Activated CD4-positive, alpha-beta memory T cell treated with anti-CD3 and anti-CD28 coated beads, Interleukin-2, amount 10 ng/mL, durations not matched to agents 7 days and 5 days (primary cell): ENCODE results near the gene MS4A18. TPM values are rescaled to one million over a fixed set of nuclear protein-coding genes. Genes with fewer than 3 reads are reported as not detected.
"Not testable (repeated sequence)": the region's sequence is repeated elsewhere in the genome, so short reads cannot be mapped to it uniquely, and the experiment has no call there.

Experiments
- CTCF ChIA-PET: fragments of 350-600 bp; sonication (Branson Sonifier 250); formaldehyde crosslinking; loops from one replicate; lab custom pipeline; 2021; ENCODE audit warnings: antibody characterized with exemption, inconsistent platforms; lab: Charles Lee
- POLR2A ChIA-PET: fragments of 350-600 bp; sonication (Branson Sonifier 250); formaldehyde crosslinking; loops from one replicate; lab custom pipeline; 2021; ENCODE audit warnings: antibody characterized with exemption; lab: Charles Lee
- DNase-seq: peaks from one replicate; pipeline ENCODE4 v3.0.0-alpha.2; 2020
- H3K27ac Mint-ChIP-seq: one replicate; pipeline ENCODE4 v1.8.0; 2021; ENCODE audit warnings: mild to moderate bottlenecking, mixed read lengths
- H3K27me3 Mint-ChIP-seq: one replicate; pipeline ENCODE4 v1.8.0; 2021; ENCODE audit warnings: mixed read lengths
- H3K36me3 Mint-ChIP-seq: one replicate; pipeline ENCODE4 v1.8.0; 2021; ENCODE audit warnings: low read depth, mixed read lengths
- H3K4me1 Mint-ChIP-seq: one replicate; pipeline ENCODE4 v1.8.0; 2021; ENCODE audit warnings: mixed read lengths
- H3K4me3 Mint-ChIP-seq: one replicate; pipeline ENCODE4 v1.8.0; 2021; ENCODE audit warnings: mild to moderate bottlenecking, mixed read lengths
- H3K9me3 Mint-ChIP-seq: one replicate; pipeline ENCODE4 v1.8.0; 2021; ENCODE audit warnings: mixed read lengths
- total RNA-seq, 2 experiments: library from RNA; stranded (reverse); gene quantifications; one replicate each; pipeline ENCODE4 v1.2.3, GENCODE V29; 2021

The MS4A18 gene
- not detected for total RNA-seq

DNA sequence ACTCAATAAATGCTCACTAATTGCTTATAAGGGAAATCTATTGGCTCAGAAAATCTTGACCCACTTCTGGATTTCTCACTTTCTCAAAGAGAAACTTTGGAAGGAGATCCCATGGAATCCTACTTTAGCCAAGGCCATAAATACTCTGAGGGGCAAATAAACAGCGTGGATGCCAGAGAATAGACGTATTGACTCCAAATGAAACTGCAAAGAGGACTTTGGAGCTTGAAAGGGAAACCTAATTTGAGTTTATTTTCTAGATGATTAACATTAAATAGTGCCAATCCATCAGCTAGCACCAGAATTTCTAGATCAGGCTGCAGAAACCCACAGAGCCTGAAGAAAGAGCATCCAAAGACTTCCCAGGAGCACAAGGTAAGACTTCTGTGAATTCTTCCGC lies at the start of gene MS4A18:
TSS of gene MS4A18 (plus strand) at position 301 of the 400 bp plus-strand sequence.
- peaks cover 16% of the 10 kb centered on the region for H3K27me3 Mint-ChIP-seq
- H3K4me3 Mint-ChIP-seq = no peak within 1 kb of the TSS
- H3K36me3 Mint-ChIP-seq = no peaks in the 10 kb centered on the region
- DNase-seq = no peak
- ChIA-PET CTCF (no interaction called here), POLR2A (no interaction called here)
- no peaks in the 10 kb centered on the region for H3K4me1 Mint-ChIP-seq
- no peak within 1 kb of the TSS for H3K27ac Mint-ChIP-seq
- H3K9me3 Mint-ChIP-seq = no peaks in the 10 kb centered on the region

DNA sequence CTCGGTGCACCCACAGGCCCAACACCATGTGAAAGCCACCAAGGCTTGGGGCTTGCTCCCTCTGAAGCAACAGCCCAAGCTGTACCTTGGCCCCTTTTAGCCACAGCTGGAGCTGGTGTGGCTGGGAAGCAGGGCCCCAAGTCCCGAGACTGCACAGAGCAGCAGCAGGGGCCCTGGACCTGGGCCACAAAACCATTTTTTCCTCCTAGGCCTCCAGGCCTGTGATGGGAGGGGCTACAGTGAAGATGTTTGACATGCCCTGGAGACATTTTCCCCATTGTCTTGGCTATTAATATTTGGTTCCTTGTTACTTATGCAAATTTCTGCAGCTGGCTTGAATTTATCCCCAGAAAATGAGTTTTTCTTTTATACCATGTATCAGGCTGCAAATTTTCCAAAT lies 46.3 kb upstream of the MS4A18 start:
- POLR2A ChIA-PET, H3K4me1 Mint-ChIP-seq, H3K4me3 Mint-ChIP-seq, DNase-seq, H3K27ac Mint-ChIP-seq, CTCF ChIA-PET, H3K36me3 Mint-ChIP-seq, H3K27me3 Mint-ChIP-seq: not testable (repeated sequence)
- H3K9me3 Mint-ChIP-seq = peaks cover 18% of the 10 kb centered on the region

DNA sequence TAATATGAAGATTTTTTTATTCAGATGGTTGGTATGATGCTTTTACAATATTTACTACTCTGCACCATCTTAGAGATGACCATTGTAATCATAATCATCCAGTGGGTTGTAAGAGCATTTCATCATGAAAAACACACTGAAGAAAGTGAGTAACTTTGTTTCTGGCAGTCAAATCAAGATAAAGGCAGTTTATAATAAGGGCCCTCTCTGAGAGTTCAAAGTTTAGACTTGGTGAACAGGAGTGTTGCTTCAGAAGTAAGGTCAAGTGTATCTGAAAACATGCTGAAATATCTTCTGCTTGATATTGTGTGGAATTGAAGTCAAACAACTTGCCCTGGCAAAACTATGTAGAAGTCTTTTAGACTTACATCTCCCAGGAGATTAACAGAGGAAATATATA lies 44.6 kb upstream of the MS4A18 start:
- Mint-ChIP-seq H3K27me3 (peaks cover 5% of the 10 kb centered on the region), H3K9me3 (peaks cover 18% of the 10 kb centered on the region), H3K4me3 (no peak overlapping the region), H3K36me3 (peaks cover 3% of the 10 kb centered on the region), H3K27ac (no peak overlapping the region), H3K4me1 (no peaks in the 10 kb centered on the region)
- no peak for DNase-seq
- CTCF ChIA-PET = no interaction called here
- POLR2A ChIA-PET = no interaction called here

DNA sequence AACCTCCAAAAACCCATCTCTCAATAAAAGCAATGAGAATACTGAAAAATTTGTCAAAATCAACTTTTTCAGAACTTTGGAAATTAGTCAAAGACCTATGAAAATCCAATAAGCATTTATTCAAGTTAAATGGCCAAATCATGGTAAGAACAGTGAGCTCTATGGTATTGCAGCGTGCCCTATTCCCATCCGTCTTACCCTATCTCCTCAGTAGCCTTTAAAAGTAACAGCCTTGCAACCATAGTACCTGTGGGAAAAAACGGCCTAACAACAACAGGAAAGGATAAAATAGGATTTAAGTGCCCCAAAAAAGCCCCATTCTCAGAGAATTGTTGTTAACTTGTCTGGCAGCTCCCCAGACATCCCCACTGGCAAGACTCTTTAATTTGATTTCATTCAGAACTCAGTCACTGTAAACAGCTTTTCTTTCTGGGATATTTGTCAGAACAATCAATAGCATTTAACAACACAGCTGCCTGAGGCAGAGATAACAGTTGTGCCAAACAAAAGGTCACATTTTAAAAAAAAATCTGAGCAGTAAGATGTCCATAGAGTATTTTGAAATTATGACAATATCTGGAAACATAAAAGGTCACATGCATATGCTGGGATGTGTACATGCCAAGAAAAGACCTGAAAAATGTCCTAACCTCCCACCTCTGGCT lies 43.9 kb upstream of the MS4A18 start:
- Mint-ChIP-seq H3K36me3 (peaks cover 3% of the 10 kb centered on the region), H3K4me1 (no peaks in the 10 kb centered on the region), H3K27ac (no peak overlapping the region), H3K9me3 (peaks cover 18% of the 10 kb centered on the region), H3K27me3 (peaks cover 5% of the 10 kb centered on the region), H3K4me3 (no peak overlapping the region)
- ChIA-PET CTCF (no interaction called here), POLR2A (no interaction called here)
- DNase-seq = no peak

DNA sequence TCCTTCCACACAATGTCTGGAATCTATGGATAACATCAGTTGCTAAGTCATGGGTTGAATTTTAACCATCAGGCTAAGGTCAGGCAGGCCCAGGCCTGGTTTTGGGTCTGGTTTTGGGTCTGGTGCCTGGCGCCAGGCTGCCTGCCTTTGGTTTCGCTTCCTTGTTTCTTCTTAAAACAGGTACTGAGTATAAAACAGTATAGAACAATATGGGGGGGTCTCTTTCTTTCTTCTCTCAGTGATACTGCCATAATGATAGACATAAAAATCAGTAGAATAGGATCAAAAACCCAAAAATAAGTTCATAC lies 40.0 kb upstream of the MS4A18 start:
- H3K36me3 Mint-ChIP-seq, H3K4me1 Mint-ChIP-seq, POLR2A ChIA-PET, CTCF ChIA-PET, DNase-seq, H3K9me3 Mint-ChIP-seq, H3K4me3 Mint-ChIP-seq, H3K27ac Mint-ChIP-seq, H3K27me3 Mint-ChIP-seq: not testable (repeated sequence)

DNA sequence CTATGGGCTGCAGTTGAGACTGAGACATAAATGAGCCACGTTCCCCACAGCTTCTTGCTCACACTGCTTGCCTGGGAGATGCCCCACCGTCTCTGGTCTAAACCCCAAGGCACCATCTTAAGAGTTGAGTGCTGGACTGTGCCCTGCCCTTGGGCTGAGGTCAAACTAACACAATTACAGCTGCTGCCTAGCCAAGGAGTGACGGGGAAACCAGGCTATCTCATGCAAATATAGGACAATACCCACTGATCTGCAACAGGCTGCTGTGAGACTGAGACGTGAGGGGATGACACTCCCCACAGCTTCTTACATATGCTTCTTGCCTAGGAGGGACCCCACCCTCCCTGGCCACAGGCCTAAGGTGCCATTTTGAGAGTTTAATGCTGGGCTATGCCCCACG lies 32.9 kb upstream of the MS4A18 start:
- Mint-ChIP-seq H3K27ac (no peak overlapping the region), H3K9me3 (no peaks in the 10 kb centered on the region), H3K4me1 (no peaks in the 10 kb centered on the region), H3K4me3 (no peak overlapping the region), H3K36me3 (no peaks in the 10 kb centered on the region), H3K27me3 (peaks cover 5% of the 10 kb centered on the region)
- ChIA-PET CTCF (no interaction called here), POLR2A (no interaction called here)
- no peak for DNase-seq

DNA sequence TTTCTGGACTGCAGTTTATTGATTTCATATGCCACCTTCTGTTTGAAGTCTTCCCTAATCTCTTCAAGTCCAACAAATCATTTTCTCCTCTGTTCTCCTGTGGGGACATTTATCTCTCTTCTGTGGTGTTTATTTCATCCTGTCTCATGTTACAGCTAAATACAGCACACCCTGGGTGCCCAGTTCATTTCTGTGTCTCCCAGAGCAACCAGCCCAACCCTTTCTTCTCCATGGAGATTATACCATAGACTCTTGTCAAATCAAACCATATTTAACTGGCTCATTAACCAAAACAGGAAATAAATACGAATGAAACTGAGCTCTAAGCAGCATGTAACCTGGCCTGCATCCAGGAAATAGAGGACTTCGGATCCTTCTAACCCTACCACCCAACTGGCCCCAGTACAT lies 25.2 kb upstream of the MS4A18 start, which contains the start of gene MS4A8:
TSS of gene MS4A8 (plus strand) at position 329 of the 408 bp plus-strand sequence. CDS start 1,249 bp downstream, outside the sequence.
- POLR2A ChIA-PET = no interaction called here
- peaks cover 12% of the 10 kb centered on the region for H3K27me3 Mint-ChIP-seq
- no peaks in the 10 kb centered on the region for H3K4me1 Mint-ChIP-seq
- CTCF ChIA-PET = no interaction called here
- H3K36me3 Mint-ChIP-seq = no peaks in the 10 kb centered on the region
- H3K9me3 Mint-ChIP-seq = no peaks in the 10 kb centered on the region
- no peak within 1 kb of the TSS for H3K4me3 Mint-ChIP-seq
- no peak for DNase-seq
- H3K27ac Mint-ChIP-seq = no peak within 1 kb of the TSS

DNA sequence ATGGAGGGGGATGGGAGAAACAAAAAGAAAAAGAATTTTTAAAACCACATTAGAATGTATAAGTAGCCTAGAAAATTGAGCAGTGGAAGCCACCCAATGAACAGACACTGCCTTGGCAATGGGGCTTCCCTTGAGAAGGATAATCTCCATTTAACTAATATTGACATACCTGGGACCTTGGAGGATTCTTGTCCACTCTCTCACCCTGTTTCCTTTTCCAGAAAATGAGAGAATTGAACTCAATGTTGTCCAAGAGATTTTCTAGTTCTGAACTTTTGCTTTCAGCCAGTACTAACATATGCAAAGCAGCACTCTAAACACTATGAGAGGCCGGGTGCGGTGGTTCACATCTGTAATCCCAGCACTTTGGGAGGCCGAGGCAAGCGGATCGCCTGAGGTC lies 24.6 kb upstream of the MS4A18 start:
- no peak overlapping the region for H3K4me3 Mint-ChIP-seq
- peaks cover 13% of the 10 kb centered on the region for H3K27me3 Mint-ChIP-seq
- POLR2A ChIA-PET = no interaction called here
- no peaks in the 10 kb centered on the region for H3K36me3 Mint-ChIP-seq
- no peak for DNase-seq
- H3K27ac Mint-ChIP-seq = no peak overlapping the region
- H3K9me3 Mint-ChIP-seq = no peaks in the 10 kb centered on the region
- CTCF ChIA-PET = no interaction called here
- no peaks in the 10 kb centered on the region for H3K4me1 Mint-ChIP-seq

DNA sequence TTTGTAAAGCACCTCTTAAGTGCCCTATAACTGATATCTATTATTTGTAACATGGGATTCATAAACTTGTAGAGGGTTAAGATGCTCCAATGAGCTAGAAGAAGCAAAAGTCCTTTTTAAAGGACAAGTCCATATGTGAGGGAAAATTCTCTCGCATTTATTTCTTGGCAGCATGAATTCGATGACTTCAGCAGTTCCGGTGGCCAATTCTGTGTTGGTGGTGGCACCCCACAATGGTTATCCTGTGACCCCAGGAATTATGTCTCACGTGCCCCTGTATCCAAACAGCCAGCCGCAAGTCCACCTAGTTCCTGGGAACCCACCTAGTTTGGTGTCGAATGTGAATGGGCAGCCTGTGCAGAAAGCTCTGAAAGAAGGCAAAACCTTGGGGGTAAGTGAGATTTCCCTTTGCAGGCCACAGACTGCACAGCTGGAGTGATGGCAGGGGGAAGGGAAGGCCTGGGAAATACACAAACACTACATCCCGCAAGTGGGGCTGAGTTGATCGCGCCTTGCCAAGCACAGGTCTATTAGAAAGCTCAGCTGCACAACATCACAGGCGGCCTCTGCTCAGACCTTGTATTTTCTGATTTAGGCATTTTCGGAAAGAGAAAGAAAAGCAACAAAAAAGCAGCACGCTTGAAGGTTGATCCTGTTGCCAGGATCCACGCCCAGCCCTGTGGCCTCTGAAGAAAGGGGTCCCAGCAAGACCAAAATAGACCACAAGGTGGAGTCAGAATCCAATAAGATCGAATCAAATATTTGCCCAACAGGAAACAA lies 23.6 kb upstream of the MS4A18 start:
- Mint-ChIP-seq H3K36me3 (no peaks in the 10 kb centered on the region), H3K9me3 (no peaks in the 10 kb centered on the region), H3K27me3 (peaks cover 10% of the 10 kb centered on the region), H3K4me1 (no peaks in the 10 kb centered on the region), H3K27ac (no peak overlapping the region), H3K4me3 (no peak overlapping the region)
- CTCF ChIA-PET = interaction anchor here (1.2 to 1.5 kb wide), 2 partner anchors 62 to 77 kb away, joined by 3 to 4 read pairs; no protein-coding TSS in a partner anchor
- POLR2A ChIA-PET = no interaction called here
- no peak for DNase-seq

DNA sequence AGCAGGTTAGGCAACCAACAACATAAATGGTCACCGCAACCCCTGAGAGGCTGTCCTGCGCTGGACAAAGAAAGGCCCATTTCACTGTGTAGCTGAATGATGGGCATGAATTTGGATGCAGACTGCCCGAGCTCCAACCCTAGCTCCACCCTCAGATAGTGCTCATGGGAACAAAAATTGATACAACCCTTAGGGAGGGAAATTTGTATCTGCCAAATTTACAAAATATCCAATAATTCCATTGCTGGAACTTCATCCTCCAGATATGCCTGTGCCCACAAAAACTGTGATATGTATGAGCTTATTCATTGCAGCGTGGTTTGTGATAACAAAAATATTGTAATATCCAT lies 23.1 kb upstream of the MS4A18 start:
- H3K4me3 Mint-ChIP-seq = no peak overlapping the region
- POLR2A ChIA-PET = no interaction called here
- CTCF ChIA-PET = interaction anchor here (1.2 to 1.5 kb wide), 2 partner anchors 61 to 76 kb away, joined by 3 to 4 read pairs; no protein-coding TSS in a partner anchor
- DNase-seq = no peak
- H3K27ac Mint-ChIP-seq = no peak overlapping the region
- no peaks in the 10 kb centered on the region for H3K9me3 Mint-ChIP-seq
- H3K27me3 Mint-ChIP-seq = peaks cover 9% of the 10 kb centered on the region
- no peaks in the 10 kb centered on the region for H3K4me1 Mint-ChIP-seq
- no peaks in the 10 kb centered on the region for H3K36me3 Mint-ChIP-seq

DNA sequence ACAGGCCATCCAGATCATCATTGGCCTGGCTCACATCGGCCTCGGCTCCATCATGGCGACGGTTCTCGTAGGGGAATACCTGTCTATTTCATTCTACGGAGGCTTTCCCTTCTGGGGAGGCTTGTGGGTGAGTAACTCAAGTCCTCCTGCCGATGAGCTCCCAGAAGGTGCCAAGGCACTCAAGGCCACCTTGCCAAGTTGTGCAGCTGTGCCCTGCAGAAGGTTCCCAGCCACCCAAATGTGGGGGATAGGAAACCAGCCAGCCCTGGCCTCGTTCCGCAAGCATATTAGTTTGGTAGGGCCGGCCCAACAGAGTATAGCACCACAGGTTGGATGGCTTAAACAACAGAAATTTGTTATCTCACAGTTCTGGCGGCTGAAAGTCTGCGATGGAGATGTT lies 21.1 kb upstream of the MS4A18 start:
- Mint-ChIP-seq H3K4me3 (no peak overlapping the region), H3K36me3 (no peaks in the 10 kb centered on the region), H3K27ac (no peak overlapping the region), H3K4me1 (no peaks in the 10 kb centered on the region), H3K9me3 (no peaks in the 10 kb centered on the region), H3K27me3 (peaks cover 6% of the 10 kb centered on the region)
- DNase-seq = no peak
- ChIA-PET POLR2A (no interaction called here), CTCF (no interaction called here)

DNA sequence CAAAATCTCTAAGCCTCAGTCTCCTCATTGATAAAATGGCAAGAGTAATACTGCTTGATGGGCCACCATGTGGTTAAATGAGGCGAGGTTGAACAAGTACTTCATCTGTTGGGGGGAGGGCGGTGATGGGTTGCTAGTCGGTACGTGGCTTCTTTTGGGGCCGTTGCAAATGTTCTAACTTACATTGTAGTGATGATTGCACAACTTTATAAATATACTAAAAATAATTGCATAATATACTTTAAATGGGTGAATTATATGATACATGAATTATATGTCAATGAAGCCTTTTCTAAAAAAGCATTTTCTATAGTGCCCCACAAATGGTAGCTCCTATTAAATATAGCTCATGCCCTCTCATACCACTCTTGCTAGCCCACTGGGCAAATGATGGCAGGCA lies 18.6 kb upstream of the MS4A18 start:
- CTCF ChIA-PET = no interaction called here
- H3K4me3 Mint-ChIP-seq = no peak overlapping the region

DNA sequence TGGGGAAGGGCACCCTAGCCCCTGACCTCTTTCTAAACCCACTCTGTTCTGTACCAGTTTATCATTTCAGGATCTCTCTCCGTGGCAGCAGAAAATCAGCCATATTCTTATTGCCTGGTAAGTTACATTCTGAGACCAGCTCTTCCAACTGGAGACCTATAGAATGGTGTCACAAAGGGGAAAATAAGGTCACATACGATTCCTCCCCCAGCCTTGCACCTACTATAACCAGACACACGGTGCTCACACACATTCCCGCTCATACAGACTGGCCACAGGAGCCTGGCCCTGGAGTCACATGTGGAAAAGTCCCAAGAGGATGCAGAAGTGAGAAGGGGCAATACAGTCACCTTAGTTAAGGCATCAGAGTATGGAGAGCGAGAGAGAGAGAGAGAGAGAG lies 17.6 kb upstream of the MS4A18 start:
- H3K27me3 Mint-ChIP-seq = peaks cover 8% of the 10 kb centered on the region
- no peak overlapping the region for H3K27ac Mint-ChIP-seq
- ChIA-PET POLR2A (no interaction called here), CTCF (no interaction called here)
- H3K9me3 Mint-ChIP-seq = no peaks in the 10 kb centered on the region
- H3K36me3 Mint-ChIP-seq = no peaks in the 10 kb centered on the region
- DNase-seq = no peak
- H3K4me1 Mint-ChIP-seq = no peaks in the 10 kb centered on the region
- no peak overlapping the region for H3K4me3 Mint-ChIP-seq

More for the DNA sequence above, 18.6 kb upstream of the MS4A18 start:
- no peak for DNase-seq
- Mint-ChIP-seq H3K4me1 (no peaks in the 10 kb centered on the region), H3K27ac (no peak overlapping the region), H3K9me3 (no peaks in the 10 kb centered on the region), H3K36me3 (no peaks in the 10 kb centered on the region), H3K27me3 (peaks cover 8% of the 10 kb centered on the region)
- POLR2A ChIA-PET = no interaction called here

DNA sequence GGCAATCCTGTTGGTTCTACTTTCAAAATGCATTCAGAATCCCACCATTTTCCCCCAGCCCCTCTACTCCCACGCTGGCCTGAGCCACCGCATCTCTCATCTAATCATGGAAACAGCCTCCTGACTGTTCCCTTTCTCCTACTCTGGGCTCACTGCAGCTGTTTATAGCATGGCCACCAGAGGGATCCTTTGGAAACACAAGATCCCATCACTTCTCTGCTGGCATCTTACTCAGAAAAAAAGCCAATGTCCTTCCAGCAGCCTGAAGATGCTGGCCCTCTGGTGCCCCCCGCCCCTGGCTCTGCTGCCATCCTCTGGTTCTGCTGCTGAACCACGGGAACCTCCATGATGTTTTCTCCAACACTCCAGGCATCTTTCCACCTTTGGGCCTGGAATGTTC lies 14.0 kb upstream of the MS4A18 start:
- no peak for DNase-seq
- CTCF ChIA-PET = no interaction called here

More for the DNA sequence above, 14.0 kb upstream of the MS4A18 start:
- Mint-ChIP-seq H3K9me3 (no peaks in the 10 kb centered on the region), H3K36me3 (no peaks in the 10 kb centered on the region), H3K4me1 (no peaks in the 10 kb centered on the region), H3K4me3 (no peak overlapping the region), H3K27ac (no peak overlapping the region), H3K27me3 (peaks cover 10% of the 10 kb centered on the region)
- POLR2A ChIA-PET = no interaction called here
